Stimulated activated CD4-positive, alpha-beta T cell treated with anti-CD3 and anti-CD28 coated beads, Interleukin-12 subunit alpha, Interleukin-12 subunit beta, amount 100 ng/mL, for 24 hours (primary cell): ENCODE data around the gene PTGDR2.

Source experiments
- DNase-seq, 2 experiments: peaks; one replicate each; pipeline ENCODE4 v3.0.0-alpha.2; 2020; ENCODE audit warnings: low read depth in 2 of 2

PTGDR2 gene

DNA sequence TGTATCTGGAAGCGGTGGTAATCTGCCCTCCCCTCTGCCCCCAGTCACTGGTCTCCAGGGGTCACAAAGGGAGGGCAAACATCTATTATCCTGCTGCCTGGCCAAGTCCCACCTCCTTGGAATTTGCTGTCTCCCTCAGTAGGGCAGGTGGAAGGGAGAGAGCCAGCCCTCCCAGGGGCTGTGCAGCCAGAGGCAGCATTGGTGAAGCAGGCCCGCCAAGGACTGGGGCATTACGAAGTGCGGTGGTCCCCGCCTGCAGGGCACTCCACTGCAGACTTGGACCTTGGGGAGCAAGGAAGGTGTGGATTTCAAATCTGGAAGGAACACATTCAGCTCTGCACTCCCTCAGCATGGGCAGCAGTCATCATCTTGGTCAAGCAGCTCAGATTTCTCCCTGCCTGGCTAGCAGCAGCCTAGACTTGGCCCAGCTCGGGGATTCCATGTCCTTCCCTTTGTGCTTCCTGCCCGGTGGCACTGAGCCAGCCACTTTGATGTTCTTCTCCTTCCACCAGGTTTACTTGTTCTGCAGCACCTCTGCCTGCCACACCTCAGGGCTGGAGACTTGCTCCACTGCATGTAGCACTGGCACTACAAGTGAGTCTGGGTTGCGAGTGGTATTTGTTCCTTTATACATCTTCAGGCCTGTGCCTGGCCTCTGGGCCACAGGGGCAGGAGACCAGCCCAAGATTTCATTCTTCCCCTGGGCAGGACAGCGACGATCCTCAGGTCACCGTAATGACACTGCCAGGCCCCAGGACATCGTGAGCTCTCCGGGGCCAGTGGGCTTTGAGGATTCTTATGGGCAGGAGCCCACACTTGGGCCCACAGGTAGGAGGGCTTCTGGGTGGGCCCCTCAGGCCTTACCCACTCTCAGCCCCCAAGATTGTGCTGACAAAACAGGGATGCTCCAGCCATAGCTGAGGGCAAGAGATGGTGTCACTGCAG is 18.9 kb upstream of the PTGDR2 start:
- no peak for DNase-seq

DNA sequence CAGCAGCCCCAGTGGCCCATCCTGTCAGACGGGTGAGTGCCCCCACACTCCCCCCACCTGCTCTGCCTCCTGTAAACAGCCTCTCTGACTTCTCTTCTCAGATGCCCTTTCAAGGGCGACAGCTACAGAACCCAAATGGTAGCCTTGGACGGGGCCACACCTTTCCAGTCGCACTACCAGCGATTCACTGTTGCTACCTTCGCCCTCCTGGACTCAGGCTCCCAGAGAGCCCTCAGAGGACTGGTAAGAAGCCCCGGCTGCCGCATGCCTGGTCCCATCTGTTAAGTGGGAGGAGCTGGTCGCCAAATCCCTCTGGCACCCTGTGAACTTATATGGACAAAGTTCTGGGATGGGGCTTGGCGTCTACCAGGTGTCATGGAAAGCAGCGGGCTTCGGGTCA is 17.8 kb upstream of the PTGDR2 start:
- no peak for DNase-seq

DNA sequence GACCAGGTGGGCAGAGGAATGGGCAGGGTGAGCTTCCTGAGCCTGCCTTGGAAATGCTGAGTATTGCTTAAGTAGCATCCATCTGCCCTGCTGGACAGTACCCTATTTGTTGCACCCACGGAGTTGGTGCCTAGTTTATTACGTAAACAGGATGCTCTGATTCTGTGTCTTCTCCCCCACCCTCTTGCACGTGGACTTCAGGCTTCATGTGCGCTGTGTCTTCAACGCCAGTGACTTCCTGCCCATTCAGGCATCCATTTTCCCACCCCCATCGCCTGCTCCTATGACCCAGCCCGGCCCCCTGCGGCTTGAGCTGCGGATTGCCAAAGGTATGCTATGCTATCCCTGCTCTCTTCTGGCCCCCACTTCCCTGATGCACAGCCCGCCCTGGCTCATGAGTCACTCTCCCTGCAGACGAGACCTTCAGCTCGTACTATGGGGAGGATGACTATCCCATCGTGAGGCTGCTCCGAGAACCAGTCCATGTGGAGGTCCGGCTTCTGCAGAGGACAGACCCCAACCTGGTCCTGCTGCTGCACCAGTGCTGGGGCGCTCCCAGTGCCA is 17.3 kb upstream of the PTGDR2 start:
- no peak for DNase-seq

DNA sequence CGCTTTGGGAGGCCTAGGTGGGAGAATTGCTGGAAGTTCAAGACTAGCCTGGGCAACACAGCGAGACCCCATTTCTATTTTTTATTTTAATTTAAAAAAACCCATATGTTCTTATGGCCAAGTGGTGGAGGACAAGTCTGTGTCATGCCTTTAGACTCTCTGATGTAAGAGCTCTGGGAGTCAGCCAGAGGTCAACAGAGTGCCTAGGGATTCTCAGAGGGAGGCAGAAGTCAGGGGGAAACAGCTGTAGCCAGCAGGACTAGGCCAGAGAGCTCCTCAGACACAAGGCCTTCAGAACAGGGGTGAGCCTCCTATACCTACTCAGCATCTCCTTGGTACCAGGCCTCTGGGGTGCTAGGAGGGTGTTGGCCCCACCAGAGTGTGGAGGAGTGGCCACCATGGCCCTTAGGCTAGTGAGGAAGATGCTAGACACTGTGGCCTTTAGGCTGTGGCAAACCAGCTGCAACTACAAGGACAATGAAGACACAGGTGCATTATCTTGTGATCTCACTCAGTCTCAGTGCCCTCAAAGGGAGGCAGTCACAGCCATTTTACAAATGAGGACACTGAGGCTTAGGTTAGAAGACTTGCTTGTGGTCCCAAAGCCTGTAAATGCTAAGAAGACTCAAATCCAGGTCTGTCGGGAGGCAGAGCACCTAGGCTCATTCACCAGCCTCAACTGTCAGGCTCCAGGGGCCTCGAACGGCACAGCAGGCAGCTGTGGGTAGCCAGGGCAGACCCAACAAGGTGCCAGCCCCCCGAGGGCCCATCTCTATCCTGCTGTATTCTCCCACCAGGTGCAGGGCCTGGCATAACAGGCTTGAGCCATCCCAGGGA is 16.6 kb upstream of the PTGDR2 start:
- no peak for DNase-seq

DNA sequence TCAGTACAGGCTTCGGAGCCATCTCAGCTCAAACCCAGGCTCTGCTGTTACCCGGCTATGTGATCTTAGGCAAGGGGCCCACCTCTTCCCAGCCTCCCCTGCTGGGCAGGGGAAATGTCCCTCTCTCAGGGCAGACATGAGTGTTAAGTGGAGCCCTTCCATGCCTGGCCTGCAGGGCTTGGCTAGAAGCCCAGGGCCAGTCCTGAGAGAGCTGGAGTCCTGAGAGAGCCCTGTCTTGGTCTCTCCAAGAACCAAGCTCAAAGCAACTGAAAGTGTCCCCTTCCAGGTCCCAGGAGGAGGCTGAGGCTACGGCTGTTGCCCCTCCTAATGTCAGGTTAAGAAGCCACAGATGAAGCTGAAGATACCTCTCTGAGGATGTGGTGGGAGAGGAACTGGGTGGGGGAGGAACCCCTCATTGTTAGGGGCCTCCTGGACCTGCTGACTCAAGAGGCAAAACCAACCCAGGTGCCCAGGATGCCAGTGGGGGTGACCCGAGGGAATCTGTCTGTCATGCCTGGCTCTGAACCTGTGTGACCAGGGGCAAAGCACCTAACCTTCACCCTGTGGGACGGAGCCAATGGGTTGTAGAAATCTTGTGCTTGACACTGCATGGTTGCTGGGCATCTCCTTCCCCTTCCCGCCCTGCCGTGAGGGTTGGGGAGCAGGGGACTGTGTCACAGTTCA is 15.8 kb upstream of the PTGDR2 start:
- no peak for DNase-seq

DNA sequence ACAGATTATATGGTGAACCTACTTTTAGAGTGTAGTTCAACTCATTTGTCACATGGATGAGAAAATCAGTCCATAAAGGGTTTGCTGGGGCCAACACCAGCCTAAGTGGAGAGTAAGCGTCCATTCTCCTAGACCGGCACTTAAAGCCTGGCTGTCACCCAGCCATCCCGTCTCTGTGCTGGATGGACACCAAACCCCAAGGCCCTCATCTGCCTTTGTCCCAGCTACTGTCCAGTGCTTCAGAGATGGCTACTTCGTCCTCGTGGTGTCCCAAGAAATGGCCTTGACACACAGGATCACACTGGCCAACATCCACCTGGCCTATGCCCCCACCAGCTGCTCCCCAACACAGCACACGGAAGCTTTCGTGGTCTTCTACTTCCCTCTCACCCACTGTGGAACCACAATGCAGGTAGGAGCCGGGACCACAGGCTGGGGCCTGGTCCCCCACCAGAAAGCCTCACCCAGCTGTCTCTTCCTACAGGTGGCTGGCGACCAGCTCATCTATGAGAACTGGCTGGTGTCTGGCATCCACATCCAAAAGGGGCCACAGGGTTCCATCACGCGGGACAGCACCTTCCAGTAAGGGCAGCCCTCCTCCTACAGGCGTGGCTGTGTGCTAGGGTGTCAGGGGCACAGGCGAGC is 15.1 kb upstream of the PTGDR2 start:
- DNase-seq: no peak

DNA sequence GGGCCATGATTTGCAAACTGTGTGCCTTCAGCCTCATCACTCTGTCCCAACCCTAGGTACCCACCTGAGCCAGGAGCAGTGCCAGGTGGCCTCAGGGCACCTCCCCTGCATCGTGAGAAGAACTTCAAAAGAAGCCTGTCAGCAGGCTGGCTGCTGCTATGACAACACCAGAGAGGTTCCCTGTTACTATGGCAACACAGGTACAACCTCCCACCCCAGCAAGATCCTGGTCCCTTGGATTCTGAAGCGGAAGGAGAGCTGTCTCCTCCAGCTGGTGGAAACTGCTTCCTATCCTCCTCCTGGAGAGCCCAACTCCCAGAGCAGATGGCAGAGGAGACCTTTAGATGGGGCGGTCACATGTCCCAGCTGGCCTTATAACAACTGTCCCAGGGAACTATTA is 14.5 kb upstream of the PTGDR2 start:
- DNase-seq: no peak

DNA sequence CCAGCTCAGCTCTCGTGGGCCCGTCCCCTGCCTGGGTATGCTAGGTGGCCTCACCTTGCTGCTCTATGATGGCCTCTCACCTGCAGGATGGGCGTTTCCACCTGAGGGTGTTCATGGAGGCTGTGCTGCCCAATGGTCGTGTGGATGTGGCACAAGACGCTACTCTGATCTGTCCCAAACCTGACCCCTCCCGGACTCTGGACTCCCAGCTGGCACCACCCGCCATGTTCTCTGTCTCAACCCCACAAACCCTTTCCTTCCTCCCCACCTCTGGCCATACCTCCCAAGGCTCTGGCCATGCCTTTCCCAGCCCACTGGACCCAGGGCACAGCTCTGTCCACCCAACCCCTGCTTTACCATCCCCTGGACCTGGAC is 13.7 kb upstream of the PTGDR2 start:
- no peak for DNase-seq

DNA sequence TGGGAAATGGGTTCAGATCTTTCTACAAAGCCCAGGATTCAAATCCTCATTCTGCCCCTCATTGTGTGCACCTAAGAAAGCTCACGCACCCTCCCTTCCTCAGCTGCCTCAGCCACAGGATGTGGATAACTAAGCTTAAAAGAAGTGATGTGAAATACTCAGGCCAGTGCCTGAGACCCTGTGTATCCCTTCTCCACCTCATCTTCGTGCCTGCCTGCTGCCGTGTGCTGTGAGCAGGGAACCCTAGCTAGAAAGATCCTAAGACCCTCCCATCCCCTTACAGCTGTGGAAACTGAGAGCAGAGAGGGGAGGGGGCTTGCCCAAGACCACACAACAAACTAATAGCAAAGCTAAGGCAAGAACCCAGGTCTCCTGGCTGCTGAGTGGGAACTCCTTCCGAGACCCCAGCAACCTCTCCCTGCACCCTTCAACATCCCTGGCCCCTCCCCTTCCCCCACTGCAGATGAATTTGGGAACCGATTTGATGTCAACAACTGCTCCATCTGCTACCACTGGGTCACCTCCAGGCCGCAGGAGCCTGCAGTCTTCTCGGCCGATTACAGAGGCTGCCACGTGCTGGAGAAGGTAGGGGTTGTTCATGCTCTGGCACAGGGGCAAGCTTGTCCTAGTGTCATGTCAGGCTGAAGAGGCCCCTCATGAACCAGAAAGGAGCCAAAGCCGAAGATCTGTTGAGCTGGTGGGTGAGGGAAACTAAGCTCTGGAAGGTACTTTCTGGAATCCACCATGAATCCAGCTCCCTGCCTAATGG is 13.1 kb upstream of the PTGDR2 start:
- DNase-seq: no peak

DNA sequence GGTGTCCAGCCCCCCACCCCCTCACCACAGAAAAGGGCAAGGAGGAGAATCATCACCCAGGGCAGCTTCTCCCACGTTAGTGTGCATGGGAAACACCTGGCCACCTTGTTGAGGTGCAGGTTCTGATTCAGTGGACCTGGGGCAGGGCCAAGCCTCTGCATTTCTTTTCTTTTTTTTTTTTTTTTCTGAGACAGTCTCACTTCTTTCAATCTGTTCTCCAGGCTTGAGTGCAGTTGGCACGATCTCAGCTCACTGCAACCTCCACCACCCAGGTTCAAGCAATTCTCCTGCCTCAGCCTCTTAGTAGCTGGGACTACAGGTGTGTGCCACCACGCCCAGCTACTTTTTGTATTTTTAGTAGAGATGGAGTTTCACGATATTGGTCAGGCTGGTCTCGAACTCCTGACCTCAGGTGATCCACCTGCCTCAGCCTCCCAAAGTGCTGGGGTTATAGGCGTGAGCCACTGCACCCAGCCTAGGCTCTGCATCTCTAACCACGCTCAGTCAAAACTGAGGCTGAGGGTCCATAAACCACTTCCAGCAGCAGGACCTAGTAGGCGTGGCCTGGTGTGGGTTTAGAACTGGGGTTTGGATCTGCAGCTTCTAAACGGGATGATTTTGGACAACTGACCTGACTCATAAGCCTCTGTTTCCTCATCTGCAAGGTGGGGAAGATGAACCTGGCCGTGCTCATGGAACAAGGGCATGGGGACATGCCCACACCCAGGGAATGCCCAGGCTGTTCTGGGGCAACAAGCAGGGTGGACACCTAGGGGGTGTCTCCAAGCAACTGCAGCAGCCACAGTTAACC is 12.3 kb upstream of the PTGDR2 start:
- DNase-seq: no peak

DNA sequence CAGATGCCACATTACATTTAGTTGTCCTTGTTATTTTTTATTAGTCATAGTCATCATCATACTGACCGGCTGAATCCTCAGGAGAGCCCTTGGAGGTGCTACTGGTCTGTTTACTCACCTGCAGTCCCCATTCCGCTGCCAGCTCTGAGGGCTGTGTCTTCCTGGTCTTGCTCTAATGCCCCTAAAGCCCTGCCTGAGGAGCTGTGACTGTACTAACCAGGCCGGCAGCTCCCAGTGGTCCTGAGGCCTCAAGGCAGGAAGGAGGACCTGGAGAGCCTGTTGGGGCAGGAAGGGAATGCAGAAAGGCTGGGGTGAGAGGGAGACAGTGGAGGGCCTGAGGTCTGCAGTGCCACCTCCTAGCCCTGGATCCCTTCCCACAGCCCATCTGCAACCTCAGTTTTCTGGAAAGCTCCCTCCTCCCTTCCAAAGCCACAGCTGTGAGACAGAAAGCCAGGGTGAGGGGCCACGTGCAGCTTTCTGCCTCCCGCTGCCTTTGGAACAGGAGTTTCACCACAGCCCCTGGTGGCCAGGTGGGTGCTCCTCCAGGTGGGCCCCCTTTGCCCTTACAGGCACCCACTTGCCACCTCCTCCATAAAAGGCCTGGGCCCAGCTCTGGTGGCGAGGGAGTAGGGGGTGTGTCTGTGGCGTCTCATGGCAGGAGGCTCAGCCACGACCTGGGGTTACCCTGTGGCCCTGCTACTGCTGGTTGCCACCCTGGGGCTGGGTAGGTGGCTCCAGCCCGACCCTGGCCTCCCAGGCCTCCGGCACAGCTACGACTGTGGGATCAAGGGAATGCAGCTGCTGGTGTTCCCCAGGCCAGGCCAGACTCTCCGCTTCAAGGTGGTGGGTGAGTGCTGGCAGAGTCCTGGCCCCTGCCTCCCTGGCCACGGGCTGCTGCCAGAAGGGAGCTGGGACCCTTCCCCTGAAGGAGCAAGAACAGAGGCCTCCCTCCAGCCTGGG is 11.4 kb upstream of the PTGDR2 start, which contains the start of gene ZP1:
TSS of gene ZP1 (plus strand) at position 632 of the 960 bp plus-strand sequence. CDS start at position 652, 20 bp downstream.
- no peak for DNase-seq

DNA sequence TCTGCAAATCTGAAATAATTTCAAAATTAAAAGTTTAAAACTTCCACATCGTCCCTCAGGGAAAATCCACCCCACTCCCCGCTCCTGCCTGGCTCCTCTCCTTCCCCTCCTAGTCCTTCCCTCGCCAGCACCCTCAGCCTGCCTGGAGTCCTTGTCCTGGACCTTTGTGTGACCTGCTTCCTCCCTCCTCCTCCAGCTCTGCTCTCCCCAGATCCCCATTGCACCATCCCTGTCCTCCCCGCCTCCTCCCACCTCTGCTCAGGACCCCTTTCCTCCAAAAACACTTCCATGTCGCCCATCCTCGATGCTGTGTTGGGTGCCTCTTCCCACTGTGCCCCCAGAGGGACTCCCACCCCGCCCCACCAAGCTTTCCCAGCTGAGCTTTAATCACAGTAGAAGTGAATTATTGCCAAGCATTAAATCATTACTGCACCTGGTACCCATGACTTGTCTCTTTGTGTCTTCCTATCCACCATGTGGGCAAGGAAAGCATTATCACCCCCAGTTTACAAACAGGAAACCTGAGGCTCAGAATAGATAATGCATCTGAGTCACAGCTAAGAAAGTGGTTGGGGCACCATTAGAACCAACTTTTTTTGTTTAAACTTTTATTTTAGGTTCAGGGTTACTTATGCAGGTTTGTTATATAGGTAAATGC is 9.2 kb upstream of the PTGDR2 start:
- no peak for DNase-seq

DNA sequence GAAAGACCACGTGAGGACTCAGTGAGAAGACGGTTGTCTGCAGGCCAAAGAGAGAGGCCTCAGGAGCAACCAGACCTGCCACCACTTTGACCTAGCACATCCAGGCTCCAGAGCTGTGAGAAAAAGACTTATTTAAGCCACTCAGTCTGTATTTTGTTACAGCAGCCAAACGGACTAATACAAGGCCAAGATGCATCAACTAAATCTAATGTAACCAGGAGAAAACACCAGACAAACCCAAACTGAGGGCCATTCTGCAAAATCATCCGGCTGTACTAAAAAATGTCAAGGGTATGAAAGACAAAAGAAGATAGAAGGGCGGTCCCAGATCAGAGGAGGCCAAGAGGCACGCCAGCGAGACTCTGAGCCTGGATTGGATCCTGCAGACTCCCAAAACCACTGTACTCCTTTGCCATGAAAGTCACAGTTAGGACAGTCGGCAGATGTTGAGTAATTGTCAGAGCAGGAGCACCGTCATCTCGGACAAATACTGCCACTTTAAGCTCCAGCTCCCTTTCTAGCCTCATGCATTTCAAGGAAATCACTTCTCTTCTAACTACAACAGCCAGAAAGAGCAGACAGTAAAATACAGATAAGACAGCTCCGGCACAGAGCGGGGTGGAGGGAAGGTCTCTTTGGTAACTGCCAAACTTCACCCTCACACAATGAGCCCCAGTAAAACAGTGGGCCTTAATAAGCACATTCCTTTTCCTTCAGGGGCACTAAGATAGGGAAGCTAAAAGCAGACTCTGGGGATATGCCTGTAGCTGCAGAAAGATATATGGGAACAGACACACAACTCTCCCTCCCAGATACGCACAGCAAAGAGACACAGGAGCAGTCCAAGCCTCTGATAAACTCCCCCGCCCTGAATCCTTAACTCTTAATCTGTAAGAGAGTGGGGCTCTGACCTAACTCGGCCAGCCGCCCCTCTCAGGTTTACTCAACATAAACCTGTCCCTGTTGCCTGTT is 8.1 kb upstream of the PTGDR2 start:
- no peak for DNase-seq

DNA sequence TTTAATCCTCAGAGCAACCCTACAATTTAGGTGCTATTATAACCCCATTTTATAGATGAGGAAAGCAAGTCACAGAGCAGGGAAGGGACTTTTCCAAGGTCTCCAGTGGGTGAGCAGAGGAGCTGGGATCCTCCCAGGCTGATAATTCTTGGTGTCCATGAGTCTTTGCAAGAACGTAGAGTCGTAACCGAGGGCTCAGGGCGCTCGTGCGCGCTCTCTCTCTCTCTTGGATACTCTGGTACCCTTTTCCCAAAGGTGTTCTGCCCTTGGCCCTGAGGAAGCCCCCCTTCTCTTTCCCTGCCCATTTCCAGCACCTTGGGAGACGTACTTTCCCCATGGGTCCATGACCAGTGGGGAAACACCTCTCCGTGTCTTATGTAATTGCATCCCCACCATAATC is 6.4 kb upstream of the PTGDR2 start:
- DNase-seq: no peak

DNA sequence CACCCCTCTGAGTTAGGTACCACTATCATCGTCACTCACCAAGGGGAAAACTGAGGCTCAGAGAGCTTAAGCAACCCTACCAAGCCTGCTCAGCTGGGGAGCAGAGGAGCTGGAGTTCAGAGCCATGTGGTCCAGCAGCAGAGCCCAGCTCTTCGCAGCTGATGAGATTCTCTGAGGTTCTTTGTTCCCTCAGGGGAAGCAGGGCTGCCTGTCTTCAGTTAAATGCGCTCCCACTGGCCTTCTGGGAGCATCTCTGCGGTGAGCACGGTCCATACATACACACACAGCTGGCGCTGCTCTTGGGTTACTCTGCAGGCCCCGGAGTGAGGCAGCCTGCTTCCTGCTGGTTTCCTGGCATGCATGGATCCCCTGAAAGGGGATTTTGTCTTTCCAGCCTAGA is 5.2 kb upstream of the PTGDR2 start:
- no peak for DNase-seq

DNA sequence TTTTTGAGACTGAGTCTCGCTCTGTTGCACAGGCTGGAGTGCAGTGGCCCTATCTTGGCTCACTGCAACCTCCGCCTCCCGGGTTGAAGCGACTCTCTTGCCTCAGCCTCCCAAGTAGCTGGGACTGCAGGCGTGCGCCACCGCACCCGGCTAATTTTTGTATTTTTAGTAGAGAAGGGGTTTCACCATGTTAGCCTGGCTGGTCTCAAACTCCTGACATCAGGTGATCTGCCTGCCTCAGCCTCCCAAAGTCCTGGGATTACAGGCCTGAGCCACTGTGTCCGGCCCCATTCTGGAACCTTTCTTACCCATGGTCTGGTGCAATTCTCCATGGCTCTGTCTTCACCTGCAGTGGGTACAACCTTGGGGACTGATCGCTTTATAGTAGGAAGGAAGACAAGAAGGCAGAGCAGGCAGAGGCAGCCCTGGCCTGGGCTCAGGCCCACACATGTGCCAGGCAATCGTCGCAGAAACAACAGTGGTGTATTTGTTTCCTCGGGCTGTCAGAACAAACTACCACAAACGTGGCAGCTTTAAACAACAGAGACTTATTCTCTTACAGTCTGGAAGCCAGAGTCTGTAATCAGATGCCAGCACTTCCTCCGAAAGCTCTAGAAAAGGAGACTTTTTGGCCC is 4.0 kb upstream of the PTGDR2 start:
- no peak for DNase-seq
